ENCODE measurements around the gene UTP14A.
"Not testable (repeated sequence)": the region's sequence is repeated elsewhere in the genome, so short reads cannot be mapped to it uniquely, and the experiment has no call there.

GRCh38 chrX:129859134-129859533, 46.8 kb upstream of the UTP14A start:
- not testable (repeated sequence) for TF ChIP-seq CTCF (IDR thresholded peaks at IDR 0.05); EZH2 (IDR thresholded peaks at IDR 0.05; ENCODE audit: borderline replicate concordance, insufficient read depth, low read depth, low read length, poor library complexity, severe bottlenecking)

Measured in B cell (primary cell).